Cardiac septum (tissue), 1 donor: ENCODE measurements around the gene INPP5A. TPM values are rescaled to one million over a fixed set of nuclear protein-coding genes. Genes with fewer than 3 reads are reported as not detected.

Experiments used
- DNase-seq: peaks from one replicate; pipeline ENCODE4 v3.0.0-alpha.2; 2020; ENCODE audit warnings: low spot score
- intact Hi-C: fragments of 100-400 bp; cut with DNase I; formaldehyde crosslinking; loops from one replicate; pipeline ENCODE4 v1.14.0; 2022
- total RNA-seq: library from RNA; stranded (reverse); fragmentation: NEBNext Ultra II Directional; extraction: Animal tissue kit (Norgen Biotek cat#: 25700); gene quantifications from one replicate; pipeline ENCODE4 v1.2.1, GENCODE V29; 2021
- donor health status: DM: no; HTN: no; CAD: no.

The INPP5A gene
- total RNA-seq, 1 donor from 2014 or later: 121 TPM

GRCh38 chr10:132585732-132586722 lies 48.4 kb downstream of the INPP5A start:
- intact Hi-C loops: loop anchor here (5.0 kb wide), 1 partner anchor 69 kb away; no protein-coding TSS in a partner anchor
- no peak for DNase-seq

DNA sequence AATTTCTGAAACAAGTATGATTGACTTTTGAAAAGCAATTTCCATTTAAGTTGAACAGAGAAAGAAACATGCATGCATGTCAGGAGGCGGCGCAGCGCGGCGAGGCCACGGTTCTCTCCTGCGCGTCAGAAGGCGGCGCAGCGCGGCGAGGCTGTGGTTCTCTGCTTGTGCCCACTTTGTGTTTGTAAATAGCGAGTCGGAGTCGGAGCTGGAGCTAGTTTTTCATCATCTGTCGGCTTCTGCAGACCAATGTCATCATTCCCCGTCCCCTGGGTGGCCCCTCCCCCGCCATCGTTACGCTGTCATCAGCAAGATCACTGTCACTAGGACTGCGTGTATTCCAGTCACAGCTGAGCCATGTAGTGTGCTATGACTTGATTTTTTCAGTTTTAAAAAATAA lies 49.2 kb downstream of the INPP5A start:
- intact Hi-C loops: loop anchor here (5.0 kb wide), 1 partner anchor 69 kb away; no protein-coding TSS in a partner anchor
- DNase-seq: no peak

DNA sequence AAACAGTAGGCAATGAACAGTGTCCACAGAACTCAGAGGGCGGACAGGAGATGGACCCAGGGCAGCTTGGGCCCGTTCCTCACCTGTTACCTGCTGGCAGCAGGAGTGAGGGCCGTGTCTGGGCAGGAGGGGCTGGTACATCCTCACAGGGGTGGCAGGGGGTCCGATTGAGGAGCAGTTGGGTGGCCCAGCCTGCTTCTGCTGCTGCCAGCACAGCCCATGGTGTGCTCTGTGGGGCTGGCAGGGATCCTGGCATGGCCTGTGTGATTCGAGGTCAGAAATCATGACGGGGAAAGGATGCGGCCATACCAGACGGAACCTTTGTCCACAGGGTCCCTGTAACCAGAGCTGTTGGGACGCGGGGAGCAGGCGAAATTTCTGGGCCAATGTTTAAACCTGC lies 49.6 kb downstream of the INPP5A start:
- intact Hi-C loops: loop anchor here (5.0 kb wide), 1 partner anchor 70 kb away; no protein-coding TSS in a partner anchor
- DNase-seq: no peak

DNA sequence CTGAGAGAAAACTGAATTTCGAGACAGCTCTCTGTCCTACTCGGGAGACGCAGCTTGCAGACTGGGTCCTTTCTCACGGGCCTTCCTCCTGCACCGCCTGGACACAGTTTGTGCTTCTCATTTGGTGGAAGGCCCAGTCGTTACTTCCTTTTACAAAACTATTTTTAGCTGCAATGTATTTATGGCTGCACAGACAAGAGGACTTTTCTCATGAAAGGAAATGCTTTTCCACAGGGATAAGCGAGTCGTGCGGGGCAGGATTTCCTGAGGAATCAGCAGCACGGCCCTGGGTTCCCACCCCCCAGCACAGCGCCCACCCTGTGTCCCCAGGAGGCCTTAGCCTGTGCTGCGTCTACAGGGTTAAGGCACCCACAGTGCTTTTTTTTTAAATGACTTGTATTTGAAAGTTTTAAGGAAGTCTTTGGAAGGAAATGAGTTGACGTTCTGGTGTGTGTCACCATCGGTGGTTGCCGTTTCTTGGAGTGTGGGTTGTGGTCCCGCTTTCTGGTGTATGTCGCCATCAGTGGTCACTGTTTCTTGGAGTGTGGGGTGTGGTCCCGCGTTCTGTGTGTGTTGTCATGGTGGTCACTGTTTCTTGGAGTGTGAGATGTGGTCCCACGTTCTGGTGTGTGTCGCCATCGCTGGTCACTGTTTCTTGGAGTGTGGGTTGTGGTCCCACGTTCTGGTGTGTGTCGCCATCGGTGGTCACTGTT lies 50.9 kb downstream of the INPP5A start:
- peak; percentile 82 for DNase-seq
- intact Hi-C loops: loop anchor here (5.0 kb wide), 1 partner anchor 71 kb away; no protein-coding TSS in a partner anchor

DNA sequence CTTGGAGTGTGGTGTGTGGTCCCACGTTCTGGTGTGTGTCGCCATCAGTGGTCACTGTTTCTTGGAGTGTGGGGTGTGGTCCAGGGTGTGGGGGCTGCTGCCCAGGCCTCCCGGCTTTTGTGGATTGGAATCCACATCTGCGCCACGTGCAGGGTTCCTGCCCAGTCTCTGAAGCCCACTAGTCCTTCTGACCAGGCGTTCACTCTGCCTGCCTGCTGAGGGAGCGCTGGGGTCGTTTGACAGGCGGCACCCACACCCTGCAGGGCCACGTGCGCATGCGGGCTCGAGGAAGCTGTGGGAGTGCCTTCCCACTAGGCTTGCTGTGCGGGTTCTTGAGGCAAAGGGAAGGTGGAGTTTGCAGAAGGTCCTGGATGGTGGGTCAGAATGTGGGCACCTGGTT lies 51.4 kb downstream of the INPP5A start:
- intact Hi-C loops: loop anchor here (5.0 kb wide), 1 partner anchor 72 kb away; no protein-coding TSS in a partner anchor
- DNase-seq: no peak

- DNase-seq: no peak
- intact Hi-C loops: loop anchor here (2.0 to 5.0 kb wide), 2 partner anchors 37 to 72 kb away; no protein-coding TSS in a partner anchor
Observed at GRCh38 chr10:132589681-132590080, 52.1 kb downstream of the INPP5A start.

GRCh38 chr10:132590094-132590751 lies 52.6 kb downstream of the INPP5A start:
- intact Hi-C loops: loop anchor here (2.0 kb wide), 1 partner anchor 37 kb away; no protein-coding TSS in a partner anchor
- DNase-seq: no peak

DNA sequence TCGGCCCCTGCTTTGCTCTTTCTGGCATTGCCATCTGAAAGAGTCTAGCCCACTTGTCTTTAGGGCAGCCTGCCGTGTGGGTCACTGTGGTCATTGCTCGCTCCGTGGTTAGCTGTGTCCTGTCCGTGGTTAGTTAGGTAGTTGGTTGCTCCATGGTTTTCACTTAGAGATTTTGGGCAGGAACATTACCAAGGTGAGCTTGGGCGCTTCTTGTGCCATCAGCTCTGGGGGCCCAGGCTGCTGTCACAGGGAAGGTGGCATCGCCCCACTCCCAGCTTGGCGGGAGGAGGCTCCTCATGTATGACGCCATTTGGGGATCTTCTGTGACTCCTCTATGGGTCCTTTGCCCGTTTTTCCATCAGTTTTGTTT lies 53.1 kb downstream of the INPP5A start:
- DNase-seq: no peak
- intact Hi-C loops: loop anchor here (2.0 kb wide), 1 partner anchor 36 kb away; no protein-coding TSS in a partner anchor

- DNase-seq: no peak
- intact Hi-C loops: loop anchor here (2.0 kb wide), 1 partner anchor 35 kb away; no protein-coding TSS in a partner anchor
Observed at GRCh38 chr10:132591166-132591971, 53.8 kb downstream of the INPP5A start.

DNA sequence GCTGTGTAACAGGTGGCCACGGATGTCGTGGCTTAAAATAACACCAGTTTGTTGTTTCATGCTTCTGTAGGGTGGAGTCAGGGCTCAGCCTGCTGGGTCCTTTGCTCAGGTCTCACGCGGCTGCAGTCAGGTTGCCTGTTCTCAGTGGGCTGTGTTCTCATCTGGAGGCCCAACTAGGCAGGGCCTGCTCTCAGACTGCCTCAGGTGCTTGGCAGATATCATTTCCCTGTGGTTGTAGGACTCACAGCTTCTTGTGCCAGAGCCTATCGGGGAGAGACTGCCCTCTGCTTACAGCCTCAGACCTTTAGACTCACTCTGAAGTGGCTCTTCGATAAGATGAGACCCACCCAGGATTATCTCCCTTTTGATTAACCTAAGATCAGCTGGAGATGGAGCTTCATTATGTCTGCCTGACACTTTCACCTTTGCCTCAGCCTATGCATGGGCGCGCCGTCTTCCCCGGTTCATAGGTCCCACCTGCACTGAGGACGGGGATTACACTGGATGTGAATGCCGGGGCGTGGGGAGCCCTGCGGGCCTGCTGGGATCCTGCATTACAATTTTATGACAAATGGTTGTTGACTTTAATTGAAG lies 55.3 kb downstream of the INPP5A start:
- no peak for DNase-seq
- intact Hi-C loops: no loop called here

GRCh38 chr10:132593389-132593788 lies 55.8 kb downstream of the INPP5A start:
- DNase-seq: no peak
- intact Hi-C loops: no loop called here

DNA sequence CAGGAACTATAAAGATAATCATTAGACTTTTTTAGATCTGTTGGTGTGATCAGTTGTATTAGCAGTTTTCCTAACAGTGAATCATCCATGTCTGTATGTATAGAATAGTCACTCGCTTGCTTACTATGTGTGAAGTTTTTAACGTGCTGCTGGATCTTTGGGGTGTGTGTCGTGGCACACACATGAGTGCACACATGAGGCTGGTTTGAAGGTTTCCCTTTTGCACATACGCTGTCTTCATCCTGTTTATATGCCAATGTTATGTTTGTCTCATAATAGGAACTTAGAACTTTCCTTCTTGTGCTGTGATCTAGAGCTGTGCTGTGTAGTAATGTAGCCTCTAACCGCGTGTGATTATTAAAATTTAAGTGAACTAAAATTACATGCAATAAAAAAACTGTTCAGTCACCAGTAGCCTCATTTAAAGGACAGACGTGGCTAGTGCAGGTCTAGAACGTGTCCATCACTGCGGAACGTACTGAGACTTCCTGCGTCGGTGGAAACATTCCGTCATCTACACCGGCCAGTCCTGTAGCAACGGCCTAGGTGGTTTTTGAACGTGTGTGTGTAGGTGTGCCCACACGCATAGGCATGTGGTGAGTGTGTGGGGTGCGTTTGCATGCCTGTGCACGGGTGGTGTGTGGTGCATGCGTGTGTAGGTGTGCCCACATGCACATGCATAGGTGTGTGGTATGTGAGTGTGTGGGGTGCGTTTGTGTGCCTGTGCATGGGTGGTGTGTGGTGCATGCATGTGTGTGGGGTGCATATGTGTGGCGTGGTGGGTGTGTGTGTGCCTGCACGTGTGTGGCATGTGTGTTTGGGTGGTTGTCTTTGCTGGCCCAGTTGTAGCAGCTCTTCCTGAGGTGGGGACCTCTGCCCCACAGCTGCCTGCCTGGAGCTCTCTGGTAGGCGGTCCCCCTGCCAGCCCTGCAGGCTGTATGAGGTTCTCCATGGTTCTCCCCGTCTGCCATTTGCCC lies 56.6 kb downstream of the INPP5A start:
- intact Hi-C loops: no loop called here
- no peak for DNase-seq

- no peak for DNase-seq
Observed at GRCh38 chr10:132595021-132595420, 57.4 kb downstream of the INPP5A start.

DNA sequence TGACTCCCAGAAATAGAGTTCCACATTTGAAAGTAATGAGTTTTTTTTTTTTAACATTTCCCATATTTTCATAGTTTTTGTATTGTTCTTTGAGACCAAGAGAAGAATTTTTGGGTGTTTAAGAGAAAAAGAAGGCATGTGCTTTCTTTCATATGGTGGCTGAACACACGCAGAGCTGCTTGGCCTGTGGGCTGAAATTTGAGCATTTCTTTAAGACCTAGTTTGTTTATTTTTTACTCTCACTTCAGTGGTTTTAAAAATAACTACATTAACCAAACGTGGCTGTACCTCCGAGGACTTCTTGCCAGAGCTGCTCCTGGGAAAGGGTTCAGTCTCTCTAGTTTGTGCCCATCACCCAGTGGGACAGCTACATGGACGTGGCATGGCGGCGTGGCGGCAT lies 58.3 kb downstream of the INPP5A start:
- DNase-seq: no peak
- intact Hi-C loops: no loop called here

More at GRCh38 chr10:132595021-132595420, 57.4 kb downstream of the INPP5A start:
- intact Hi-C loops: no loop called here

- intact Hi-C loops: no loop called here
- DNase-seq: no peak
Observed at GRCh38 chr10:132596742-132597279, 59.2 kb downstream of the INPP5A start.

DNA sequence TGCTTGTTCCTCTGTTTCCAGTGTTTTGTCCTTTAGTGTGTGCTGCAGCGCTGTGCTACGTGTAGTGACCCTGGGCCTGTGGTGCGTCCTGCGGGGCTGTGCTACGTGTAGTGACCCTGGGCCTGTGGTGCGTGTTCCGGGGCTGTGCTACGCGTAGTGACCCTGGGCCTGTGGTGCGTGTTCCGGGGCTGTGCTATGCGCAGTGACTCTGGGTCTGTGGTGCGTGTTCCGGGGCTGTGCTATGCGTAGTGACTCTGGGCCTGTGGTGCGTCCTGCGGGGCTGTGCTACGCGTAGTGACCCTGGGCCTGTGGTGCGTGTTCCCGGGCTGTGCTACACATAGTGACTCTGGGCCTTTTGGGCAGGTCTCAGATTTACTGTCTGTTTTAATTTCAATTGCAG lies 60.1 kb downstream of the INPP5A start:
- DNase-seq: no peak
- intact Hi-C loops: no loop called here
